HuH-7.5 (cell line): ENCODE data around the gene MYT1.

Experiments used
- DNase-seq: peaks from one replicate; pipeline ENCODE4 v3.0.0; 2011; ENCODE audit warnings: low spot score

The MYT1 gene

DNA sequence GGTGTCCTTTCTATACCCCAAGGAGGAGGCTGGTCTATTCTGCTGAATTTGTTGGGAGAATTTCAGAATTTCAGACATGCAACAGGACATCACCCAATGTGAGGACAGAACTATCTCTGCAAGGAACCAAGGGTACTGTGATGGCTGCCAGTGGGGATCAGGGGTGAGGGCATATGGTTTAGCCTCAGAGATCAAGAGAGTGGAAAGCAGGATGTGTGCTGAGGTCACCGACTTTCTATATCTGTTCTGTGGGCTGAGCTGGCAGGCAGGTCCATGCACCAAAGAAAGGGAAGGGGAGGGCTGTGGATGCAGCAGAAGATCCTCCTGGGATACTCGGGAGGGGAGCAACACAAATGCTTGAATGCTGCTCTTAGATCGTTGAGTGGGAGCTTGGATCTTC, 28.8 kb downstream of the MYT1 start:
- DNase-seq = no peak

DNA sequence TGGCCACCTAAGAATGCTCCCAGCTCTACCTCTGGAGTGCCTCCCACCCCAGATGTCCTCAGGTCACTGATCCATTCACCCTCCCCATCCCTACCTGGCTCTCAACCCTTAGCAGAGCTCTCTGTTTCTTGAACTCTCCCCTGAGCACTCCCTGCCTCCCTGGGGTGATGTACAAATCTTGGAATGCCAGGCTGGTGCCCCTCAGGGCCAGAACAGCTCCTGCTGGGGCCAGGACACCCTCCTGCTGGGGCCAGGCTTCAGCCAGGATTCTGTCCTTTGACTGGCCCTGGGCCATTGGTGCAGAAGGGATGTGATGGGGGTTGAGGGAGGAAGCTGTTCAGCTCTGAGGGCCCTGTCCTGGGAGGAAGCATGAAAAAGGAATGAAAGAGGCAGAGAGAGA, 30.0 kb downstream of the MYT1 start:
- no peak for DNase-seq

GRCh38 chr20:64196309-64196708, 32.1 kb downstream of the MYT1 start:
- DNase-seq = no peak

- DNase-seq = no peak
Observed at GRCh38 chr20:64196847-64197306, 32.6 kb downstream of the MYT1 start.

- DNase-seq = no peak
Observed at GRCh38 chr20:64198347-64198746, 34.1 kb downstream of the MYT1 start.

DNA sequence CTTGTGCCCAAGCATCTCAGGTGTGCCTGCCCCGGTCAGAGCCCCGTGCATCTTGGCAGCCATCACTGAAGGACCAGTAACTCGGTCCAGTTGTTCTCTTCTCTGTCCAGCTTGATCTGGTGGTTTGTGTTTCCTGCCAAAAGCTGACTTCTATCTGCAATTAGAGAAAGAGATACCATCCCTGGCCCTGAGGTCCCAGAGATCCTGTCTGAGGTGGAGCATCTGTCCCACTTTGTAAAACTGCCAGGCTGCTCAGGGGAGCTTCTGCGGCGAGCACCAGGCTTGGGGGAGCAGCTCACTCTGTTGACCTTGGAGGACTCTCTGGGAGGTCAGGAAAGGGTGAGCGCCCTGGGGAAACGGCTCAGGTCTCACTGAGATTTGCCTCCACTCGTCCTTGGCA, 35.1 kb downstream of the MYT1 start:
- DNase-seq = no peak

DNA sequence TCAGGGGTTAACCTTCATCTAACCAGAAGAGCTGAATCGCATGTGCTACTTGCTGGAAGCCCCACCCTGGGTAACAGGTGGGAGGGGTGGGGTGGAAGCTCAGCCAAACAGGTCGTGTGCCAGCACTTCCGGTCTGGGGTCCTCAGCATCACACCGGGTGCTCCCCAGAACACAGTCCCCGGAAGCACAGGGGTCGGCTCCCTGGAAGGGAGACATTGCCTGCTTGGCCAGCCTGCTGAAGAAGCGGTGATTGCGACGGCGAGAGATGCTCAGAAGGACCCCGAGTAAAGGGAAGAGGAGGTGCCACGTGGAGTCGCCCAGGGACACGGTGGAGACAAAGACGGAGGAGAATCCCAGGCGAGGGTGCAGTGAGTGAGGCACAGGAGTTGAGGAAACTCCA, 36.5 kb downstream of the MYT1 start:
- no peak for DNase-seq

DNA sequence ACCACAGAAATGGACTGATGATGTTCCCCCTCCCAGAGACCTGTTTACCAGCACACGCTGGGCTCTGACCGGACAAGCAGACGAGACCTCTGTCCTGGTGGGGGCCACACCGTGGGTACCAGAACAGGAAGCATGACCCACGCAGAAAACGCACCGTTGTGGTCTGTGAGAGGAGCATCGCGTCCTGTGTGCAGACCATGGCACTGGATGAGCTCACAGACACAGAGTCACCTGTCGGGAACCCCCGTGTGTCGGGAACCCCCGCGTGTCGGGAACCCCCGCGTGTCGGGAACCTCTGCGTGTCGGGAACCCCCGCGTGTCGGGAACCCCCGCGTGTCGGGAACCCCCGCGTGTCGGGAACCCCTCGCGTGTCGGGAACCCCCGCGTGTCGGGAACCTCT, 37.4 kb downstream of the MYT1 start:
- DNase-seq = no peak

GRCh38 chr20:64203037-64203777, 39.0 kb downstream of the MYT1 start:
- no peak for DNase-seq

DNA sequence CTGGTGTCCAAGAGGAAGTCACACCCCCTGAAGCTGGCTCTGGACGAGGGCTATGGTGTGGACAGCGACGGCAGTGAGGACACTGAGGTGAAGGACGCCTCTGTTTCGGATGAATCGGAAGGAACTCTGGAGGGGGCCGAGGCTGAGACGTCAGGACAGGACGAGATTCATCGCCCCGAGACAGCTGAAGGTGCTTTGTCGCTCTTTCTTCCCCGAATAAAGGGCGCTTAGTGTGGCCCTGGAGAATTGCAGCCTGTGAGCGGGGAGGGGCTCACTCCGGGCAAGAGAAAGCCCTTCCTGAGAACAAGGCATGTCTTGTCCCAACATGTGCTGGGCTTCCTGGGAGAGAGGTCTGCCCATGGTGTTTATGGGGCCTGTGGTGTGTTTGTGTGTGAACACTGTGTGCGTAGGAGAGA, 41.4 kb downstream of the MYT1 start:
- no peak for DNase-seq

DNA sequence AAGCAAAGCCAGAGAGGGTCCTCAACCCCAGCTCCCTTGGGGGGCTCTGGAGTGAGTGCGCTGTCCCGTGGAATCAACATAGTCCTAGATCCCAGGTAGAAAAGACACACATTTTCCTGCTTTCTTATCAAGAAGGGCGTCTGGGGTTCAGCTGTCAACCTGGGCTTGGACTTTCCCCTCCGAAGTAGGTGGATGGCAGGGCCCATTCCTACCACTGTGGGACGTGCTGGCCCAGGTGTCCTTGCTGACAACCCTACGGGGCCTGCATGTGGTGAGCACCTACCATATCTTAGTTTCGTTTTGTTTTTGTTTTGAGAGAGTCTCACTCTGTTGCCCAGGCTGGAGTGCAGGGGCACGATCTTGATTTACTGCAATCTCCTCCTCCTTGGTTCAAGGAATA, 42.4 kb downstream of the MYT1 start:
- no peak for DNase-seq

GRCh38 chr20:64207641-64208590, 43.7 kb downstream of the MYT1 start:
- DNase-seq = no peak

GRCh38 chr20:64209148-64209547, 44.9 kb downstream of the MYT1 start:
- DNase-seq = no peak

DNA sequence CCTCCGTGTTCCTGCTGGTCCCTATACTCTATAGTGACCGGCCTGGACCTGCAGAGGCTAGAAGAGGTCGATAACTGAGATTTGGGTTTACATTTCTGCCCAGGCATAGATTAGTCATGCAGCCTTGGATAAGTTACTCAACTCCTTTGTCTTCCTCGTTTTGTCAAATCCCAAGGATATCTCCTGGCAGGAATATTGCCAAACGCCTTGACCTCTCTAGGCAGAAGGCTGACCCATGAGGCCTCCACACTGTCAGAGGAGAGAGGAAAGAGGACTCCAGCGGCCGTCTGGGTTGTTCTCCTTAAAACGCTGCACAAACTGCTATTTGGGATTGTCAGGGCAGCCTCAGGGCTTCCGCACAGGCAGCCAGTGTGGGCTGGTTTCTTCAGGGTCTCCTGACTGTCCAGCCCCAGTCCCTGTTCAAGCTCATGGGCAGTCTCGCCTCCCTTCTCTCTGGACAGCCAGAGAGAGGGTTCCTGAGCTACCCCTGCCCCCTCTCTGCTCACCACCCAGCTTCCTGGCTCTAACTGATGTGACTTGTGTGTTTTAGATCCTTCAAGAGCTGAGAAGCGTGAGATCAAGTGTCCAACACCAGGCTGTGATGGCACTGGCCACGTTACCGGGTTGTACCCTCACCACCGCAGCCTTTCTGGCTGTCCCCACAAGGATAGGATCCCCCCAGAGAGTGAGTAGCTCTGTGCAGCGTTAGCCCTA, 46.6 kb downstream of the MYT1 start:
- DNase-seq = no peak

- DNase-seq = no peak
Observed at GRCh38 chr20:64211874-64212658, 47.8 kb downstream of the MYT1 start.

DNA sequence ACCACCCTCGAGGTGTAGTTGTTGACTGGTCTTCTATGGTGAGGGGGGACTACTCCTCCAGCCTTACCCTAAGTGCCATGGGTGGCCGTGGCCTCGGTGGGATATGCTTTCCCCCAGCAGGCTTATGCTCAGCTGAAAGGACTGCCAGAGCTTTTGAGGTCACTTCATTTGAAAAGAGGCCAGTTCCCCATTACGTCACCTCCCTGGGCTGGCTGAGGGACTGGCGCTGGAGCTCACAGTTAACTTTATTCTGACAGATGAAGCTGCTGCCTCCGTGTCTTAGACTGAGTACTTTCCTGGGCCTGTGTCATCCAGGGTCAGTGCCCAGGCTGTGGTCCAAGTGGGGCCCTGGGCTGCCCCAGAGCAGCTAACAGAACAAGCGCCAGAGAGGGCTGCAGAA, 48.5 kb downstream of the MYT1 start:
- no peak for DNase-seq

GRCh38 chr20:64214113-64214512, 49.9 kb downstream of the MYT1 start:
- DNase-seq = no peak

DNA sequence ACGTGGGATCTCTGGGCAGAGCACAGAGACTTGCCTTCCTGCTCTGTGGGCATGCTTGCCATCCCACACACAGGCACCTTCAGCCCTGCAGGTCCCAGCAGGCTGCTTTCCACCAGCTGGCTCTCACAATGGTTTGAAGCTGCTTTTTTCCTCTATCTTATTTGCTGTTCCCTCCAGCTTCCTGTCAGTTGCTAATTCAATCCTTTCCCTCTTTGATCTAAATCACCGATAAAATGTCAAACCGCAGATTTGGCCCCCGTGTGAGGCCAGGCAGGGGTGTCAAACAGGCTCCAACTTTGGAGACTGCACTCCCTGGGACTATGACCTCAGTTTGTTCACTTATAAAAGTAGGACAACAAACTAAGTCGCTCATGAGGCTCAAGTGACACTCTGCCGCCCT, 50.7 kb downstream of the MYT1 start:
- no peak for DNase-seq

DNA sequence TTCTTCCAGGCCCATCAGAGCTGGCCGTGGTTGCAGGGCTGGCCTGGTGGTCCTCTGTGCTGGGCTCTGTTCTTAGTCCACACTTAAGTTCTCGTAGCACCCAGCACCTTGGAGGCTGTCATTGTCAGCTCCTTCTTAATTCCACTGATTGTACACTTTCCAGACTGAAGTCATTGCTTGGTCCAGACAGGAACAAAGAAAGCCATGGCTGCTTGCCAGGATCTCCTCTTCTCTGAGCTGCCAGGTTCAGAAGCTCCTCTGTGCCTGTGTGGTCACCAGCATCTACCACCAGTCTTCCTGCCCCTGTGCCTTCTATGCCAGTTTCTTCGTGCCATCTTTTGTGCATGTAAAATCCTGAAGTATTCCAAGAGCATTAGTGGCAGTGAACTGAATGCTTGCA, 51.8 kb downstream of the MYT1 start:
- DNase-seq = no peak

- DNase-seq = no peak
Observed at GRCh38 chr20:64216910-64217309, 52.7 kb downstream of the MYT1 start.

DNA sequence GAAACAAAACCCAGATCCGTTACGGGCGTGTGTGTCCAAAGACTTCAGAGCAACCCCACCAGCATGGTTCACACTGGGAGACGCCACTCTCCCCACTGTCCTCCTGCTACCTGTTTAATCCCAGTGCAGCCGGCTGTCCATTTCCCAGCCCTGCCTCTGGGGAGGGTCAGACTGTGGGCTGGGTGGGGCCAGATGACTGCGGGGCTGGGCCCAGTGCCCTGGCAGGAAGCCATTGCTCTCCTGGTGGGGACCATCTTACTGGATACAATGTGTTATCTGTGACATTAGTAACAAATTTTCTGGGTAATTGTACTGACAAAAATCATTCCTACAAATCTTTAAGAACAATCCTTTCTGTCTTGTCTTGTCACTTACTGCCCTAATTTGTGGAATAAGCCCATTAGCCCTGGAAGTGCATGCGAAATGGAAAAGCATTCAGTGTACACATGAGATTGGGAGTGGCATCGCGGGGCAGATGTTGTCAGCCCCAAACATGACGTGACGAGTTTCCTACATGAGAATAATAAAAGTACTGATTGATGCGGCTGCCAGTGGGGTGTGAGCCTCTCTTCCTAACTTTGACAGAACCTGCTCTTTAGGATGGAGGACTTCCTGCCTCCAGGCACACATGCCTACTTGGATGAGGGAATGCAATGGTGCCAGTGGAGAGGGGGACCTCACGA, 53.4 kb downstream of the MYT1 start:
- DNase-seq = no peak
